ENCODE results near the gene C16orf78. TPM values are rescaled to one million over a fixed set of nuclear protein-coding genes. Genes with fewer than 3 reads are reported as not detected.

C16orf78 gene
- total RNA-seq, 1 experiment from 2014 or later: not detected

GRCh38 chr16:49377196-49377755 lies 3.7 kb downstream of the C16orf78 start:
- in situ Hi-C loops (cut with HindIII; ENCODE audit: low sequenced_read_pairs): no loop called here

GRCh38 chr16:49378238-49378637 lies 4.6 kb downstream of the C16orf78 start:
- no peak for DNase-seq (ENCODE audit: low spot score)
- in situ Hi-C loops (cut with HindIII; ENCODE audit: low sequenced_read_pairs): no loop called here

More at GRCh38 chr16:49377196-49377755, 3.7 kb downstream of the C16orf78 start:
- no peak for DNase-seq (ENCODE audit: low spot score)

GRCh38 chr16:49378816-49379215 lies 5.2 kb downstream of the C16orf78 start:
- in situ Hi-C loops (cut with HindIII; ENCODE audit: low sequenced_read_pairs): no loop called here

GRCh38 chr16:49382916-49383315 lies 9.3 kb downstream of the C16orf78 start:
- DNase-seq (ENCODE audit: low spot score): no peak
- in situ Hi-C loops (cut with HindIII; ENCODE audit: low sequenced_read_pairs): no loop called here

More at GRCh38 chr16:49378816-49379215, 5.2 kb downstream of the C16orf78 start:
- no peak for DNase-seq (ENCODE audit: low spot score)

GRCh38 chr16:49395021-49395420 lies 21.4 kb downstream of the C16orf78 start:
- DNase-seq (ENCODE audit: low spot score): no peak
- in situ Hi-C loops (cut with HindIII; ENCODE audit: low sequenced_read_pairs): no loop called here

GRCh38 chr16:49396206-49396720 lies 22.7 kb downstream of the C16orf78 start:
- no peak for DNase-seq (ENCODE audit: low spot score)

GRCh38 chr16:49398761-49399160 lies 25.2 kb downstream of the C16orf78 start:
- no peak for DNase-seq (ENCODE audit: low spot score)
- in situ Hi-C loops (cut with HindIII; ENCODE audit: low sequenced_read_pairs): no loop called here

More at GRCh38 chr16:49396206-49396720, 22.7 kb downstream of the C16orf78 start:
- in situ Hi-C loops (cut with HindIII; ENCODE audit: low sequenced_read_pairs): no loop called here

GRCh38 chr16:49399594-49400364 lies 26.2 kb downstream of the C16orf78 start:
- in situ Hi-C loops (cut with HindIII; ENCODE audit: low sequenced_read_pairs): no loop called here
- DNase-seq (ENCODE audit: low spot score): no peak

GRCh38 chr16:49400611-49401010 lies 27.0 kb downstream of the C16orf78 start:
- no peak for DNase-seq (ENCODE audit: low spot score)
- in situ Hi-C loops (cut with HindIII; ENCODE audit: low sequenced_read_pairs): no loop called here

GRCh38 chr16:49405123-49405522 lies 31.5 kb downstream of the C16orf78 start:
- DNase-seq (ENCODE audit: low spot score): no peak
- in situ Hi-C loops (cut with HindIII; ENCODE audit: low sequenced_read_pairs): no loop called here

GRCh38 chr16:49405530-49405929 lies 31.9 kb downstream of the C16orf78 start:
- in situ Hi-C loops (cut with HindIII; ENCODE audit: low sequenced_read_pairs): no loop called here
- no peak for DNase-seq (ENCODE audit: low spot score)

- peak; percentile 88 for DNase-seq (ENCODE audit: low spot score)
- in situ Hi-C loops (cut with HindIII; ENCODE audit: low sequenced_read_pairs): no loop called here
Measured at GRCh38 chr16:49407873-49408550, 34.4 kb downstream of the C16orf78 start.

GRCh38 chr16:49409121-49409520 lies 35.5 kb downstream of the C16orf78 start:
- no peak for DNase-seq (ENCODE audit: low spot score)
- in situ Hi-C loops (cut with HindIII; ENCODE audit: low sequenced_read_pairs): no loop called here

GRCh38 chr16:49410226-49410625 lies 36.6 kb downstream of the C16orf78 start:
- DNase-seq (ENCODE audit: low spot score): no peak
- in situ Hi-C loops (cut with HindIII; ENCODE audit: low sequenced_read_pairs): no loop called here

GRCh38 chr16:49411121-49411970 lies 37.7 kb downstream of the C16orf78 start:
- no peak for DNase-seq (ENCODE audit: low spot score)
- in situ Hi-C loops (cut with HindIII; ENCODE audit: low sequenced_read_pairs): no loop called here

GRCh38 chr16:49414671-49415070 lies 41.1 kb downstream of the C16orf78 start:
- no peak for DNase-seq (ENCODE audit: low spot score)
- in situ Hi-C loops (cut with HindIII; ENCODE audit: low sequenced_read_pairs): no loop called here

- no peak for DNase-seq (ENCODE audit: low spot score)
- in situ Hi-C loops (cut with HindIII; ENCODE audit: low sequenced_read_pairs): no loop called here
Measured at GRCh38 chr16:49415083-49415482, 41.5 kb downstream of the C16orf78 start.

GRCh38 chr16:49416001-49416675 lies 42.5 kb downstream of the C16orf78 start:
- DNase-seq (ENCODE audit: low spot score): no peak
- in situ Hi-C loops (cut with HindIII; ENCODE audit: low sequenced_read_pairs): no loop called here

GRCh38 chr16:49417354-49417753 lies 43.8 kb downstream of the C16orf78 start:
- DNase-seq (ENCODE audit: low spot score): no peak
- in situ Hi-C loops (cut with HindIII; ENCODE audit: low sequenced_read_pairs): no loop called here

Measured in G401 (cell line).